ENCODE data around the gene SECISBP2L.

SECISBP2L gene

GRCh38 chr15:49041426-49041825 is 4.8 kb downstream of the SECISBP2L start:
- Histone ChIP-seq H3K27me3 (ENCODE audit: insufficient read depth, insufficient read length) (no peaks in the 10 kb centered on the region), H3K4me1 (ENCODE audit: insufficient read depth, insufficient read length) (no peaks in the 10 kb centered on the region), H3K4me3 (ENCODE audit: insufficient read length, low read depth) (no peak overlapping the region), H3K9ac (ENCODE audit: insufficient read length, low read depth) (no peak overlapping the region), H3K36me3 (ENCODE audit: insufficient read depth, insufficient read length, low read length) (no peaks in the 10 kb centered on the region), H3K9me3 (ENCODE audit: insufficient read depth, low read length) (no peaks in the 10 kb centered on the region)
- DNase-seq (ENCODE audit: low read depth, low spot score): no peak
- TF ChIP-seq SUZ12 (IDR thresholded peaks at IDR 0.05; ENCODE audit: extremely low read depth, insufficient read depth, insufficient read length) (no peak), ZNF274 (IDR thresholded peaks at IDR 0.05; ENCODE audit: low read depth, low read length) (no peak), YY1 (IDR thresholded peaks at IDR 0.05; ENCODE audit: insufficient read depth, insufficient read length) (no peak)

GRCh38 chr15:49040151-49040550 is 6.1 kb downstream of the SECISBP2L start:
- no peaks in the 10 kb centered on the region for H3K4me1 ChIP-seq (ENCODE audit: insufficient read depth, insufficient read length)
- peaks cover 10% of the 10 kb centered on the region for H3K36me3 ChIP-seq (ENCODE audit: insufficient read depth, insufficient read length, low read length)
- TF ChIP-seq SUZ12 (IDR thresholded peaks at IDR 0.05; ENCODE audit: extremely low read depth, insufficient read depth, insufficient read length): no peak
- TF ChIP-seq ZNF274 (IDR thresholded peaks at IDR 0.05; ENCODE audit: low read depth, low read length): no peak
- TF ChIP-seq YY1 (IDR thresholded peaks at IDR 0.05; ENCODE audit: insufficient read depth, insufficient read length): no peak
- no peaks in the 10 kb centered on the region for H3K27me3 ChIP-seq (ENCODE audit: insufficient read depth, insufficient read length)
- no peaks in the 10 kb centered on the region for H3K9me3 ChIP-seq (ENCODE audit: insufficient read depth, low read length)
- no peak for DNase-seq (ENCODE audit: low read depth, low spot score)
- no peak overlapping the region for H3K9ac ChIP-seq (ENCODE audit: insufficient read length, low read depth)
- no peak overlapping the region for H3K4me3 ChIP-seq (ENCODE audit: insufficient read length, low read depth)

GRCh38 chr15:49038382-49038781 is 7.9 kb downstream of the SECISBP2L start:
- Histone ChIP-seq H3K27me3 (ENCODE audit: insufficient read depth, insufficient read length) (no peaks in the 10 kb centered on the region), H3K36me3 (ENCODE audit: insufficient read depth, insufficient read length, low read length) (peaks cover 17% of the 10 kb centered on the region), H3K4me1 (ENCODE audit: insufficient read depth, insufficient read length) (no peaks in the 10 kb centered on the region), H3K9ac (ENCODE audit: insufficient read length, low read depth) (no peak overlapping the region), H3K4me3 (ENCODE audit: insufficient read length, low read depth) (no peak overlapping the region), H3K9me3 (ENCODE audit: insufficient read depth, low read length) (no peaks in the 10 kb centered on the region)
- TF ChIP-seq YY1 (IDR thresholded peaks at IDR 0.05; ENCODE audit: insufficient read depth, insufficient read length): no peak
- TF ChIP-seq ZNF274 (IDR thresholded peaks at IDR 0.05; ENCODE audit: low read depth, low read length): no peak
- no peak for TF ChIP-seq SUZ12 (IDR thresholded peaks at IDR 0.05; ENCODE audit: extremely low read depth, insufficient read depth, insufficient read length)
- DNase-seq (ENCODE audit: low read depth, low spot score): no peak

- H3K27me3 ChIP-seq (ENCODE audit: insufficient read depth, insufficient read length): no peaks in the 10 kb centered on the region
- no peaks in the 10 kb centered on the region for H3K9me3 ChIP-seq (ENCODE audit: insufficient read depth, low read length)
- H3K36me3 ChIP-seq (ENCODE audit: insufficient read depth, insufficient read length, low read length): peaks cover 23% of the 10 kb centered on the region
- H3K9ac ChIP-seq (ENCODE audit: insufficient read length, low read depth): no peak overlapping the region
- TF ChIP-seq ZNF274 (IDR thresholded peaks at IDR 0.05; ENCODE audit: low read depth, low read length) (no peak), SUZ12 (IDR thresholded peaks at IDR 0.05; ENCODE audit: extremely low read depth, insufficient read depth, insufficient read length) (no peak), YY1 (IDR thresholded peaks at IDR 0.05; ENCODE audit: insufficient read depth, insufficient read length) (no peak)
- H3K4me3 ChIP-seq (ENCODE audit: insufficient read length, low read depth): no peak overlapping the region
- H3K4me1 ChIP-seq (ENCODE audit: insufficient read depth, insufficient read length): no peaks in the 10 kb centered on the region
- DNase-seq (ENCODE audit: low read depth, low spot score): no peak
These were observed 8.7 kb downstream of the SECISBP2L start for GRCh38 chr15:49037546-49037940.

GRCh38 chr15:49036650-49037545 is 9.3 kb downstream of the SECISBP2L start:
- no peaks in the 10 kb centered on the region for H3K9me3 ChIP-seq (ENCODE audit: insufficient read depth, low read length)
- no peaks in the 10 kb centered on the region for H3K4me1 ChIP-seq (ENCODE audit: insufficient read depth, insufficient read length)
- no peak for TF ChIP-seq SUZ12 (IDR thresholded peaks at IDR 0.05; ENCODE audit: extremely low read depth, insufficient read depth, insufficient read length)
- TF ChIP-seq YY1 (IDR thresholded peaks at IDR 0.05; ENCODE audit: insufficient read depth, insufficient read length): no peak
- TF ChIP-seq ZNF274 (IDR thresholded peaks at IDR 0.05; ENCODE audit: low read depth, low read length): no peak
- DNase-seq (ENCODE audit: low read depth, low spot score): no peak
- H3K4me3 ChIP-seq (ENCODE audit: insufficient read length, low read depth): no peak overlapping the region
- H3K27me3 ChIP-seq (ENCODE audit: insufficient read depth, insufficient read length): no peaks in the 10 kb centered on the region
- H3K9ac ChIP-seq (ENCODE audit: insufficient read length, low read depth): no peak overlapping the region
- peaks cover 24% of the 10 kb centered on the region for H3K36me3 ChIP-seq (ENCODE audit: insufficient read depth, insufficient read length, low read length)

GRCh38 chr15:49035825-49036224 is 10.4 kb downstream of the SECISBP2L start:
- Histone ChIP-seq H3K36me3 (ENCODE audit: insufficient read depth, insufficient read length, low read length) (peaks cover 24% of the 10 kb centered on the region), H3K27me3 (ENCODE audit: insufficient read depth, insufficient read length) (no peaks in the 10 kb centered on the region), H3K9me3 (ENCODE audit: insufficient read depth, low read length) (no peaks in the 10 kb centered on the region), H3K4me1 (ENCODE audit: insufficient read depth, insufficient read length) (no peaks in the 10 kb centered on the region), H3K9ac (ENCODE audit: insufficient read length, low read depth) (no peak overlapping the region), H3K4me3 (ENCODE audit: insufficient read length, low read depth) (no peak overlapping the region)
- DNase-seq (ENCODE audit: low read depth, low spot score): no peak
- TF ChIP-seq YY1 (IDR thresholded peaks at IDR 0.05; ENCODE audit: insufficient read depth, insufficient read length) (no peak), SUZ12 (IDR thresholded peaks at IDR 0.05; ENCODE audit: extremely low read depth, insufficient read depth, insufficient read length) (no peak), ZNF274 (IDR thresholded peaks at IDR 0.05; ENCODE audit: low read depth, low read length) (no peak)

GRCh38 chr15:49032601-49033145 is 13.6 kb downstream of the SECISBP2L start:
- peaks cover 39% of the 10 kb centered on the region for H3K36me3 ChIP-seq (ENCODE audit: insufficient read depth, insufficient read length, low read length)
- H3K27me3 ChIP-seq (ENCODE audit: insufficient read depth, insufficient read length): no peaks in the 10 kb centered on the region
- no peaks in the 10 kb centered on the region for H3K9me3 ChIP-seq (ENCODE audit: insufficient read depth, low read length)
- TF ChIP-seq YY1 (IDR thresholded peaks at IDR 0.05; ENCODE audit: insufficient read depth, insufficient read length) (no peak), SUZ12 (IDR thresholded peaks at IDR 0.05; ENCODE audit: extremely low read depth, insufficient read depth, insufficient read length) (no peak), ZNF274 (IDR thresholded peaks at IDR 0.05; ENCODE audit: low read depth, low read length) (no peak)
- no peaks in the 10 kb centered on the region for H3K4me1 ChIP-seq (ENCODE audit: insufficient read depth, insufficient read length)
- no peak overlapping the region for H3K9ac ChIP-seq (ENCODE audit: insufficient read length, low read depth)
- no peak for DNase-seq (ENCODE audit: low read depth, low spot score)
- no peak overlapping the region for H3K4me3 ChIP-seq (ENCODE audit: insufficient read length, low read depth)

Data from NT2/D1 (cell line).